Measurements from ENCODE around the gene PNPLA1.

Gene PNPLA1

DNA sequence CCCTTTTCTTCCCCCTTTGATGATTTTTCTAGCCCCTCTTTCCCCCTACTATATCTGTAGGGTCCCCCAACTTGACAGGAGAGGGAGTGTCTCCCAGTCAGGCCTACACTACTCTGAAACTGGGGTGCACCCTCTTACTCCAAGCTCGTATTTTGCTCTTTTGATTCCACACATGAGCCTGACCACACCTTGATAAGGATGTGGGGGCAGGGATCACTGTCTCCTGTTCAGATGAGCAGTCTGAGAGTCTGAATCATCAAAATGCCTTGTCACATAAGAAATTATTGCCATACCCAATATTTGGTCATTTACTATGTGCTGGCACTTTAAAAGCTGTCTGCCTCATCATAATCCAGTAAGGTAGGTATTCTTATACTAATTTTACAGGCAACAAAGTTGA, 15.9 kb downstream of the PNPLA1 start:
- DNase-seq = no peak
- Mint-ChIP-seq H3K4me3 (no peak overlapping the region), H3K27ac (no peak overlapping the region), H3K4me1 (peaks cover 0 to 4% of the 10 kb centered on the region in 2 donors), H3K27me3 (peaks cover 36 to 54% of the 10 kb centered on the region in 2 donors), H3K36me3 (no peaks in the 10 kb centered on the region), H3K9me3 (no peaks in the 10 kb centered on the region)
- no peak for ATAC-seq (replicated peaks)

- no peaks in the 10 kb centered on the region for H3K36me3 Mint-ChIP-seq
- no peaks in the 10 kb centered on the region for H3K4me1 Mint-ChIP-seq
- DNase-seq = no peak
- no peak overlapping the region for H3K27ac Mint-ChIP-seq
- no peak overlapping the region for H3K4me3 Mint-ChIP-seq
- peaks cover 45 to 64% of the 10 kb centered on the region in 2 donors for H3K27me3 Mint-ChIP-seq
- ATAC-seq (replicated peaks) = no peak
- no peaks in the 10 kb centered on the region for H3K9me3 Mint-ChIP-seq
Observed at GRCh38 chr6:36286858-36287257, 17.0 kb downstream of the PNPLA1 start.

DNA sequence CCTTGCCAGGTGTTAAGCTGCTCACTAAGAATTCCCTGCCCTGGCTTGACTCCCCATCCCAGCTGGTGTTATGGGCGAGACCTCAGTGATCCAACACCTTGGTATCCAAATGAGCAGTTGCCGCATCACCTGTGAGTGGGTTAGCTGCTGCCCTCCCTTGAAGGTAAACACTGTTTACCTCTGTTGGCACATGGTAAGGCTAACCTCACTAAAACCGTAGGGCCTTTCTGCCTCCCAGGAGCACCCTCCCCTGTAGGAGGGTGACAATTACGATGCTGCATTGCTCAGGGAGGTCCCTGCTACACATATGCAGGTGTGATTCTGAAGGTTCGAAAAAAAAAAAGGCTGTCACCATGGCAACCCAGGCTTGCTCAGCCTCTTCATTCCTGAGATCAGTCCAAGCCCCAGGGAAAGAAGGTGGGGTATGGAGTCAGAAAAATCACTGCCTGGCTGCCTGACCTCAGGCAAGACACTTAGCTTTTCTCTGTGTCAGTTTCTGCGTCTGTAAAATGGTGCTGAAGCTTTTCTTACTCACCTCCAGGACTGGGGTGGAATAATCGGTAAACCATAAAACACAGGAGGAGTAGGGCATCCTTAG, 19.5 kb downstream of the PNPLA1 start:
- H3K4me3 Mint-ChIP-seq = no peak overlapping the region
- ATAC-seq (replicated peaks) = no peak
- peaks cover 44 to 49% of the 10 kb centered on the region in 2 donors for H3K27me3 Mint-ChIP-seq
- no peaks in the 10 kb centered on the region for H3K9me3 Mint-ChIP-seq
- H3K4me1 Mint-ChIP-seq = no peaks in the 10 kb centered on the region
- H3K36me3 Mint-ChIP-seq = no peaks in the 10 kb centered on the region
- no peak overlapping the region for H3K27ac Mint-ChIP-seq
- no peak for DNase-seq

GRCh38 chr6:36290668-36291620, 21.1 kb downstream of the PNPLA1 start:
- Mint-ChIP-seq H3K27me3 (peaks cover 36 to 40% of the 10 kb centered on the region in 2 donors), H3K4me3 (no peak overlapping the region), H3K36me3 (no peaks in the 10 kb centered on the region), H3K9me3 (no peaks in the 10 kb centered on the region), H3K4me1 (no peaks in the 10 kb centered on the region), H3K27ac (no peak overlapping the region)
- ATAC-seq (replicated peaks) (no peak), DNase-seq (no peak)

GRCh38 chr6:36292170-36292569, 22.3 kb downstream of the PNPLA1 start:
- H3K4me3 Mint-ChIP-seq = no peak overlapping the region
- ATAC-seq (replicated peaks) (no peak), DNase-seq (no peak)
- peaks cover 30% of the 10 kb centered on the region in 2 donors for H3K27me3 Mint-ChIP-seq
- H3K4me1 Mint-ChIP-seq = no peaks in the 10 kb centered on the region
- no peaks in the 10 kb centered on the region for H3K9me3 Mint-ChIP-seq
- H3K36me3 Mint-ChIP-seq = no peaks in the 10 kb centered on the region
- no peak overlapping the region for H3K27ac Mint-ChIP-seq

- Mint-ChIP-seq H3K4me3 (no peak overlapping the region), H3K27ac (no peak overlapping the region), H3K36me3 (no peaks in the 10 kb centered on the region), H3K4me1 (no peaks in the 10 kb centered on the region), H3K27me3 (peaks cover 36 to 37% of the 10 kb centered on the region in 2 donors), H3K9me3 (no peaks in the 10 kb centered on the region)
- DNase-seq (no peak), ATAC-seq (replicated peaks) (no peak)
Observed at GRCh38 chr6:36296240-36296639, 26.4 kb downstream of the PNPLA1 start.

DNA sequence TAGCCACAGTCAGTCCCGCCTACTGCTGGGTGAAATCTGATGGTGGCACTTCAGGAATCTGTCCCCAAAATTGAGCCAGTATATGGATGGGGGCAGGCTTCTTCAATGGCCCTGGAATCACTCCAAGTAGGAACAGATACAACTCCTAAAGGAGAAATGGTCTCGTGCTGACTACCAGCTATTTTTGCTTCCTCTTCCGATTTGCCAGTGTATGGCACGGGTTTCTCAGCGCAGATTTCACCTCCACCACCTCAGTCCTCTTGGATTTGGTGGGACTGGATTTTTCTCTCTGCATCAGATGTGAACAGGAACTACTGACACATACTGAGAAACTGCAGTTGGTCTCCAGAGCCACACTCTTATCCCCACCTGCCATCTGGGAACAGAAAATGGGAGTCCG, 27.2 kb downstream of the PNPLA1 start:
- Mint-ChIP-seq H3K36me3 (no peaks in the 10 kb centered on the region), H3K27me3 (peaks cover 36 to 37% of the 10 kb centered on the region in 2 donors), H3K4me3 (no peak overlapping the region), H3K4me1 (peaks cover under 1% of the 10 kb centered on the region in 2 donors), H3K9me3 (no peaks in the 10 kb centered on the region), H3K27ac (no peak overlapping the region)
- DNase-seq (no peak), ATAC-seq (replicated peaks) (no peak)

GRCh38 chr6:36297511-36297910, 27.7 kb downstream of the PNPLA1 start:
- H3K9me3 Mint-ChIP-seq = no peaks in the 10 kb centered on the region
- H3K36me3 Mint-ChIP-seq = no peaks in the 10 kb centered on the region
- DNase-seq (no peak), ATAC-seq (replicated peaks) (no peak)
- H3K27ac Mint-ChIP-seq = no peak overlapping the region
- H3K27me3 Mint-ChIP-seq = peaks cover 36 to 40% of the 10 kb centered on the region in 2 donors
- H3K4me3 Mint-ChIP-seq = no peak overlapping the region
- H3K4me1 Mint-ChIP-seq = peaks cover 4 to 5% of the 10 kb centered on the region in 2 donors

DNA sequence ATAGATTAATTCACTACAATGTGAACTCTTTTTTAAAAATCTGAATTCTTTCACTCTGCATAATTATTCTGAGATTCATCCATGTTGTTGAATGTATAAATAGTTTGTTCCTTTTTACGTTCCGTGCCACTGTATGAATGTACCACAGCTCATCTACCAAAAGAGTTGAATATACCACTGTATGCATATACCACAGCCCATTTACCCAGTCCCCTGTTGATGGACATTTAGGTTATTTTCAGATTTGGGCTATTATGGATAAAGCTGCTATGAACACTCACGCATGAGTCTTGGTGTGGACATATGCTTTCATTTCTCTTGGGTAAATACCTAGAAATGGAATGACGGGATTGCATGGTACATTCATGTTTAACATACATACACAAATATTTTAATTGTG, 28.2 kb downstream of the PNPLA1 start:
- Mint-ChIP-seq H3K9me3 (no peaks in the 10 kb centered on the region), H3K4me1 (peaks cover 4 to 8% of the 10 kb centered on the region in 2 donors), H3K27me3 (peaks cover 35 to 40% of the 10 kb centered on the region in 2 donors), H3K4me3 (no peak overlapping the region), H3K27ac (no peak overlapping the region), H3K36me3 (no peaks in the 10 kb centered on the region)
- ATAC-seq (replicated peaks) (no peak), DNase-seq (no peak)

DNA sequence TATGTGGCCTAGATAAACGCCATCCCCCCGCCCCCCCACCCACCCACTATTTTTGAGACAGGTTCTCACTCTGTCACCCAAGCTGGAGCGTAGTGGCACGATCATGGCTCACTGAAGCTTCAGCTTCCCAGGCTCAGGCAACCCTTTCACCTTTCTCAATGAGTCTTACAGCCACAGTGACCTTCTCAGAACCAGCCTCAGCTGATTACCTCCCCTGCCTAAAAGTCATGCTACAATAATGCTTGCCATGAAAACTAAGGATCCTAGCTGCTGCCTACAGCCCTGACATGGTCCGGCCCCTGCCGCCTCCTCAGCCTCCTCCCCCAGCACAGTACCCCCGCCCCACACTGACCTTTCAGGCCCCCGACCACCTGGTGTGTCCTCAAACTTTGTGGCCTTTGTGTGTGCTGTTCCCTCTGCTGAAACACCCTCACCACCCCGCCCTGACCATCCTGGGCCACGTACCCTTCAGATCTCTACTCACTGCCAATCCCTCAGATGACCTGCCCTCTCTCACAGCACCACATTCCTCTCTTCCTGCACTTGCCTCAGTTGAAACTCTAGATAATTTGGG, 31.3 kb downstream of the PNPLA1 start:
- Mint-ChIP-seq H3K4me1 (peaks cover 4 to 8% of the 10 kb centered on the region in 2 donors), H3K9me3 (no peaks in the 10 kb centered on the region), H3K27ac (no peak overlapping the region), H3K36me3 (no peaks in the 10 kb centered on the region), H3K27me3 (peaks cover 30 to 36% of the 10 kb centered on the region in 2 donors), H3K4me3 (no peak overlapping the region)
- ATAC-seq (replicated peaks) (no peak), DNase-seq (no peak)

DNA sequence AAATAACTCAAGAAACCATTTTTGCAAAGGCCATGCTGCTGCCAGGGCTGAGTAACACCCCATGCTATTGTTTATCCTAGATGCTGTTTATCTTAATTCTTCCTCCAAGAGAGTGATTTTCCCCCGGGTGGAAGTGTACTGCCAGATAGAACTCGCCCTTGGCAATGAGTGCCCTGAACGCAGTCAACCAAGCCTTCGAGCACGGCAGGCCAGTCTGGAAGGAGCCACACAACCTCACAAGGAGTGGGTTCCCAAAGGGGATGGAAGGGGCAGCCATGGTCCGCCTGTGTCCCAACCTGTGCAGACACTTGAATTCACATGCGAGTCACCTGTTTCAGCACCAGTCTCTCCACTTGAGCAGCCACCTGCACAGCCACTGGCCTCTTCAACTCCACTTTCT, 31.9 kb downstream of the PNPLA1 start:
- ATAC-seq (replicated peaks) = no peak
- no peak overlapping the region for H3K4me3 Mint-ChIP-seq
- no peak overlapping the region for H3K27ac Mint-ChIP-seq
- peaks cover 4 to 8% of the 10 kb centered on the region in 2 donors for H3K4me1 Mint-ChIP-seq
- peaks cover 30 to 42% of the 10 kb centered on the region in 2 donors for H3K27me3 Mint-ChIP-seq
- no peaks in the 10 kb centered on the region for H3K36me3 Mint-ChIP-seq
- H3K9me3 Mint-ChIP-seq = no peaks in the 10 kb centered on the region
- no peak for DNase-seq

- DNase-seq (peak; percentile 84), ATAC-seq (replicated peaks) (peak; percentile 99)
- peaks cover 4 to 8% of the 10 kb centered on the region in 2 donors for H3K4me1 Mint-ChIP-seq
- peak overlapping the region; percentile 81 for H3K27ac Mint-ChIP-seq
- H3K27me3 Mint-ChIP-seq = peaks cover 30 to 40% of the 10 kb centered on the region in 2 donors
- H3K36me3 Mint-ChIP-seq = no peaks in the 10 kb centered on the region
- no peaks in the 10 kb centered on the region for H3K9me3 Mint-ChIP-seq
- no peak overlapping the region for H3K4me3 Mint-ChIP-seq
Observed at GRCh38 chr6:36302227-36302976, 32.5 kb downstream of the PNPLA1 start.

DNA sequence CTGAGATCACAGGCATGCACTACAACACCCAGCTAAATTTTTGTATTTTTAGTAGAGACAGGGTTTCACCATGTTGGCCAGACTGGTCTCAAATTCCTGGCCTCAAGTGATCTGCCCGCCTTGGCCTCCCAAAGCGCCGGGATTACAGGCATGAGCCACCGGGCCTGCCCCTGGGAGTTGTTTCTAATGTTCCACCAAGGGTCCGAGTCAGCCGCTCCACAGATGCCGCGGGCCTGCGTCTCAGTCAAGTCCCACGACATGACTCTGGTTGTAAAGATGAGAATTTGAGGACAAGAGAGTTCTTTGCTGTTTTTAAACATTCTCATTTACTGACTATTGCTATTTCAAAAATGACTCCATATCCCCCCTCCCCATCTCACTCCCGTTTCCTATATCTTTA, 36.0 kb downstream of the PNPLA1 start:
- H3K4me3 Mint-ChIP-seq = no peak overlapping the region
- H3K36me3 Mint-ChIP-seq = no peaks in the 10 kb centered on the region

GRCh38 chr6:36306375-36306774, 36.5 kb downstream of the PNPLA1 start:
- Mint-ChIP-seq H3K4me3 (no peak overlapping the region), H3K9me3 (peaks cover 2 to 3% of the 10 kb centered on the region in 2 donors), H3K36me3 (no peaks in the 10 kb centered on the region), H3K4me1 (peaks cover 4 to 8% of the 10 kb centered on the region in 2 donors), H3K27ac (no peak overlapping the region), H3K27me3 (peaks cover 14% of the 10 kb centered on the region in 2 donors)
- ATAC-seq (replicated peaks) = no peak
- no peak for DNase-seq

More for the DNA sequence above, 36.0 kb downstream of the PNPLA1 start:
- ATAC-seq (replicated peaks) (no peak), DNase-seq (no peak)
- Mint-ChIP-seq H3K4me1 (peaks cover 4 to 8% of the 10 kb centered on the region in 2 donors), H3K27me3 (peaks cover 13 to 18% of the 10 kb centered on the region in 2 donors), H3K9me3 (peaks cover 2 to 3% of the 10 kb centered on the region in 2 donors), H3K27ac (no peak overlapping the region)

Measured in stimulated activated naive B cell treated with anti-CD40 and anti-IgM and Interleukin-4, amounts not matched to agents 10 μg/mL and 1 μg/mL and 100 μg/mL, for 72 hours (primary cell).